Measurements from ENCODE around the gene MSL3.

DNA sequence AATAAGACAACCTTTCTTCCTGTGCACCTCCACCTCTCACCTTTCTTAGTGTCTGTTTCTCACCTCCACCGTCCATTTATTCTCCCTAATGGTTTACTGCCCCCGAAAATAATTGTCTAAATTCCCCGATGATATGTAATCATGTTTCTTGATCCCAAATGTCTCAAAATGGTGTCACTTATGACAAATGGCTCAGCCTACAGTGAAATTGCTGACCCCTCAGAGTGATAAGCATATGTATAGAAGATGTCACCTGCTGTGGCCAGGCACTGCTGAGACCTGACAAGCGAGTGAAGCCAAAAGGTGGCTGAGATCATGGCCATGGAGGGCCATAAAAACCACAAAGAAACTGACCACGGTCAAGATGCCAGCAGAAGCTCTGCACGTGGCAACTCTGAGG is 35.7 kb downstream of the MSL3 start:
- TF ChIP-seq, protein P1, sequence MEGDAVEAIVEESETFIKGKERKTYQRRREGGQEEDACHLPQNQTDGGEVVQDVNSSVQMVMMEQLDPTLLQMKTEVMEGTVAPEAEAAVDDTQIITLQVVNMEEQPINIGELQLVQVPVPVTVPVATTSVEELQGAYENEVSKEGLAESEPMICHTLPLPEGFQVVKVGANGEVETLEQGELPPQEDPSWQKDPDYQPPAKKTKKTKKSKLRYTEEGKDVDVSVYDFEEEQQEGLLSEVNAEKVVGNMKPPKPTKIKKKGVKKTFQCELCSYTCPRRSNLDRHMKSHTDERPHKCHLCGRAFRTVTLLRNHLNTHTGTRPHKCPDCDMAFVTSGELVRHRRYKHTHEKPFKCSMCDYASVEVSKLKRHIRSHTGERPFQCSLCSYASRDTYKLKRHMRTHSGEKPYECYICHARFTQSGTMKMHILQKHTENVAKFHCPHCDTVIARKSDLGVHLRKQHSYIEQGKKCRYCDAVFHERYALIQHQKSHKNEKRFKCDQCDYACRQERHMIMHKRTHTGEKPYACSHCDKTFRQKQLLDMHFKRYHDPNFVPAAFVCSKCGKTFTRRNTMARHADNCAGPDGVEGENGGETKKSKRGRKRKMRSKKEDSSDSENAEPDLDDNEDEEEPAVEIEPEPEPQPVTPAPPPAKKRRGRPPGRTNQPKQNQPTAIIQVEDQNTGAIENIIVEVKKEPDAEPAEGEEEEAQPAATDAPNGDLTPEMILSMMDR (IDR thresholded peaks at IDR 0.05): no peak
- TF ChIP-seq POLR2A (IDR thresholded peaks at IDR 0.05) (no peak), EP300 (IDR thresholded peaks at IDR 0.05) (no peak)

All from stomach (tissue), 4 donors.